ENCODE measurements around the gene LRRC4B.

LRRC4B gene

GRCh38 chr19:50558039-50558438, 10.2 kb downstream of the LRRC4B start:
- DNase-seq (ENCODE audit: low spot score) = no peak
- TF ChIP-seq CTCF (IDR thresholded peaks at IDR 0.05; ENCODE audit: extremely low read depth, missing control alignments) = no peak

- TF ChIP-seq CTCF (IDR thresholded peaks at IDR 0.05; ENCODE audit: extremely low read depth, missing control alignments) = no peak
- no peak for DNase-seq (ENCODE audit: low spot score)
Measured at GRCh38 chr19:50557009-50557613, 11.1 kb downstream of the LRRC4B start.

- peak; percentile 95 for TF ChIP-seq CTCF (IDR thresholded peaks at IDR 0.05; ENCODE audit: extremely low read depth, missing control alignments)
- peak; percentile 90 for DNase-seq (ENCODE audit: low spot score)
Measured at GRCh38 chr19:50556282-50557008, 11.8 kb downstream of the LRRC4B start.

- TF ChIP-seq CTCF (IDR thresholded peaks at IDR 0.05; ENCODE audit: extremely low read depth, missing control alignments) = no peak
- DNase-seq (ENCODE audit: low spot score) = no peak
Measured at GRCh38 chr19:50555450-50556281, 12.6 kb downstream of the LRRC4B start.

GRCh38 chr19:50555033-50555432, 13.2 kb downstream of the LRRC4B start:
- DNase-seq (ENCODE audit: low spot score) = no peak
- no peak for TF ChIP-seq CTCF (IDR thresholded peaks at IDR 0.05; ENCODE audit: extremely low read depth, missing control alignments)

- no peak for TF ChIP-seq CTCF (IDR thresholded peaks at IDR 0.05; ENCODE audit: extremely low read depth, missing control alignments)
- no peak for DNase-seq (ENCODE audit: low spot score)
Measured at GRCh38 chr19:50554212-50554611, 14.0 kb downstream of the LRRC4B start.
